ENCODE measurements around the gene CCDC136. TPM values are rescaled to one million over a fixed set of nuclear protein-coding genes. Genes with fewer than 3 reads are reported as not detected.

The CCDC136 gene
- total RNA-seq, 2 experiments from 2014 or later = 13.8 to 14.5 TPM

DNA sequence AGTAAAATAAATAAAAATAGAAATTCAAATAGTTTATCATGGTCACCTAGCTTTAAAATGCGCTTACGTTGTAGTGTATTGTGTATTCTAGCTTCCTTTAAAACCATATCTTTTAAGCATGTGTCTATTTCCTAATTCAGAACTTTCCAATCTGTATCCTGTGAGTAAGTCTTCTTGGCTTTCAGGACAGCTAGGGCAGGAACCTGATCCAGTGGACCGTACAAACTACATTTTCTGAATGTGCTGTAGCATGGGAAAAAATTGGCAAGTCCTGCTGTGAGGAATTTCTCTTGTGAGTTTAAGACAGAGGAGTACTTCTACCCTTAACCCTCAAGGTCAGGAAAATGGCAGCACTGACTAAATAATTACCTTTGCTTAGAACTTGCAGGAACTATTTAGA, 28.2 kb upstream of the CCDC136 start:
- DNase-seq (no peak), ATAC-seq (ENCODE audit: low read depth) (no peak)
- no peaks in the 10 kb centered on the region for H3K9me3 Mint-ChIP-seq
- no peaks in the 10 kb centered on the region for H3K27me3 Mint-ChIP-seq
- H3K27ac Mint-ChIP-seq = no peak overlapping the region
- H3K36me3 Mint-ChIP-seq = peaks cover 26% of the 10 kb centered on the region
- H3K4me1 Mint-ChIP-seq = peaks cover 1% of the 10 kb centered on the region
- H3K4me3 Mint-ChIP-seq = no peak overlapping the region
- POLR2A ChIA-PET = interaction anchor here (1.1 kb wide), 1 partner anchor 24 kb away, joined by 3 read pairs; the partner anchor contains the start of gene CALU

DNA sequence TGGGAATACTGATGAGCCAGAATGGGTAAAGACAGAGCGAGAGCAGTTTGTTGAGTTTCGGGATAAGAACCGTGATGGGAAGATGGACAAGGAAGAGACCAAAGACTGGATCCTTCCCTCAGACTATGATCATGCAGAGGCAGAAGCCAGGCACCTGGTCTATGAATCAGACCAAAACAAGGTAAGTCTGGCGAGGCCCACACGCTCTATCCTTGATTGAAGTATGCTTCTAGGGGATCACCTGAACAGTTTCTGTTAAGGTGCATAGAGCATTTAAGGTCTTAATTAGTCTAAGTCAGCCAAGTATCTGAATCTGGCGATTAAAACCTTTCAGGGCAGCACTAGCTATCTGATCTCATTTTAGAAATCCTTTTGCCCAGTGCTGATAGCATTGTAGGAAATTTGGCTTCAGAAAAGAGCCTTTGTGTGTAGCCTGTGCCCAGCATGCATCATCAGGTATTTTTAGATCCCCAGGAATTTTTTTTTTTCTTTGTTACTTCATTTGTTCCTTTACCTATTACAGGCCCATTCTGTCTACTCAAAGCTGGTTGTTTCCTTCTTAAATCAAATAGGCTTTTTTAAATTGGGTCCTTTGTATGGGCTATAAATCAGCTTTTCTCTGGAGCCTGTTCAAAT, 24.2 kb upstream of the CCDC136 start:
- POLR2A ChIA-PET = no interaction called here
- Mint-ChIP-seq H3K9me3 (no peaks in the 10 kb centered on the region), H3K27ac (no peak overlapping the region)

GRCh38 chr7:128770233-128770632, 21.5 kb upstream of the CCDC136 start:
- Mint-ChIP-seq H3K4me3 (no peak overlapping the region), H3K4me1 (no peaks in the 10 kb centered on the region), H3K9me3 (no peaks in the 10 kb centered on the region), H3K27me3 (no peaks in the 10 kb centered on the region), H3K27ac (no peak overlapping the region), H3K36me3 (peaks cover 46% of the 10 kb centered on the region)
- ATAC-seq (ENCODE audit: low read depth) (no peak), DNase-seq (no peak)
- POLR2A ChIA-PET = no interaction called here

More for the DNA sequence above, 24.2 kb upstream of the CCDC136 start:
- Mint-ChIP-seq H3K4me3 (no peak overlapping the region), H3K4me1 (no peaks in the 10 kb centered on the region), H3K36me3 (peaks cover 40% of the 10 kb centered on the region), H3K27me3 (no peaks in the 10 kb centered on the region)
- ATAC-seq (ENCODE audit: low read depth) (no peak), DNase-seq (no peak)

GRCh38 chr7:128773604-128774003, 18.2 kb upstream of the CCDC136 start:
- Mint-ChIP-seq H3K9me3 (peaks cover 8% of the 10 kb centered on the region), H3K4me1 (no peaks in the 10 kb centered on the region), H3K27ac (no peak overlapping the region), H3K36me3 (peaks cover 39% of the 10 kb centered on the region), H3K27me3 (no peaks in the 10 kb centered on the region), H3K4me3 (no peak overlapping the region)
- ATAC-seq (ENCODE audit: low read depth) (no peak), DNase-seq (no peak)
- POLR2A ChIA-PET = interaction anchor here (0.7 kb wide), 1 partner anchor 12 kb away, joined by 3 read pairs; no protein-coding TSS in a partner anchor

DNA sequence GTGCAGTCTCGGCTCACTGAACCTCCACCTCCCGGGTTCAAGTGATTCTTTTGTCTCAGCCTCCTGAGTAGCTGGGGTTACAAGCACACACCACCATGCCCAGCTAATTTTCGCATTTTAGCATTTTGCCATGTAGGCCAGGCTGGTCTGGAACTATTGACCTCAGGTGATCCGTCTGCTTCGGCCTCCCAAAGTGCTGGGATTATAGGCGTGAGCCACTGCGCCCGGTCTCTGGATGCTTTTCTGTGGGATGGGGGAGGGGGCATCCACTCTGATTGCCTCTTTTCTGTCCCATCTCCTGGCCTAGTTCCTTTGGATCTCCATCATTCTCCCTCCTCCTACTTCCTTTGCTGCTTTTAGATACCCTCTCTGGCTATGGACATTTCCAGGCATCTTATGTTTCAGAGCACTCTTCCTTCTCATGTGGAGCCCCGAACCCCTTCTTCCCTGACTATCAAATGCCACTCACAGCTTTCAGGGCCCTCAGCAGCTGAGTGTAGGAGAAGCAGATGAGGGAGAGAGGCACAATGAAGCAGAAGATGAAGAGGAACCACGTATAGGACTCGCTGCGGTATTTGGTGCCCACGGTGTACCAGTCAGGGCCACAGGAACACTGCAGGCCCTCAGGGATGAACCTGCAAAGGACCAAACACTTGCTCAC, 17.6 kb upstream of the CCDC136 start:
- H3K36me3 Mint-ChIP-seq = peaks cover 36% of the 10 kb centered on the region
- no peak for ATAC-seq (ENCODE audit: low read depth)

GRCh38 chr7:128774921-128775320, 16.8 kb upstream of the CCDC136 start:
- Mint-ChIP-seq H3K4me1 (no peaks in the 10 kb centered on the region), H3K4me3 (no peak overlapping the region), H3K9me3 (peaks cover 8% of the 10 kb centered on the region), H3K36me3 (peaks cover 31% of the 10 kb centered on the region), H3K27ac (no peak overlapping the region), H3K27me3 (no peaks in the 10 kb centered on the region)
- DNase-seq = no peak
- no peak for ATAC-seq (ENCODE audit: low read depth)
- POLR2A ChIA-PET = no interaction called here

More for the DNA sequence above, 17.6 kb upstream of the CCDC136 start:
- Mint-ChIP-seq H3K9me3 (peaks cover 8% of the 10 kb centered on the region), H3K4me3 (no peak overlapping the region), H3K27ac (no peak overlapping the region), H3K4me1 (no peaks in the 10 kb centered on the region), H3K27me3 (no peaks in the 10 kb centered on the region)
- POLR2A ChIA-PET = interaction anchor here (0.7 kb wide), 1 partner anchor 12 kb away, joined by 3 read pairs; no protein-coding TSS in a partner anchor
- no peak for DNase-seq

- Mint-ChIP-seq H3K4me3 (no peak within 1 kb of the TSS), H3K4me1 (no peaks in the 10 kb centered on the region), H3K27me3 (no peaks in the 10 kb centered on the region), H3K9me3 (peaks cover 8% of the 10 kb centered on the region), H3K27ac (no peak within 1 kb of the TSS), H3K36me3 (peaks cover 25% of the 10 kb centered on the region)
- ATAC-seq (ENCODE audit: low read depth) (no peak), DNase-seq (no peak)
- POLR2A ChIA-PET = no interaction called here
Observed at GRCh38 chr7:128775744-128776474, 15.9 kb upstream of the CCDC136 start, which contains the start of gene OPN1SW. Gene OPN1SW, minus strand, starts transcription at chr7:128775794. Its CDS starts 13 bp downstream, at chr7:128775781.

GRCh38 chr7:128777156-128778123, 14.3 kb upstream of the CCDC136 start:
- Mint-ChIP-seq H3K9me3 (peaks cover 8% of the 10 kb centered on the region), H3K27ac (no peak overlapping the region), H3K4me3 (no peak overlapping the region), H3K27me3 (peaks cover 4% of the 10 kb centered on the region), H3K4me1 (no peaks in the 10 kb centered on the region), H3K36me3 (peaks cover 16% of the 10 kb centered on the region)
- POLR2A ChIA-PET = no interaction called here
- ATAC-seq (ENCODE audit: low read depth) (no peak), DNase-seq (no peak)

DNA sequence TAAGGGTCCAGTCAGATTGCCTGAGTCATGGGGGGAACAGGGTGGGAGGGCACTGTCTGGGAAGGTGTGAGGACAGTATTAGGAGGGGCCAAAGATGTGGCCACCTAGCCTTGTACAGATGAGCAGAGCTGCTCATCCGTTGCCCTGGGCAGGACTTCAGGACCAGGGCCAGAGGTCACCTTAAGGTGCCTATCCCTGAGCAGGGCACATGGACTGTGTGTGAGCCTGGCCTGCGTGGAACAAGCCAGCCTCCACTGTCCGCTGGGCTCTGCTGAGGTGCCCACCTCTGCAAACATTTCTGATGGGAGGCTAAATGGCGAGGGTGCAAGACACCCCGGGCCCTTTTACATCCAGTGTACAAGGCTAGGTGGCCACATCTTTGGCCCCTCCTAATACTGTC, 12.8 kb upstream of the CCDC136 start:
- DNase-seq = no peak
- no peaks in the 10 kb centered on the region for H3K4me1 Mint-ChIP-seq
- ATAC-seq (ENCODE audit: low read depth) = no peak
- POLR2A ChIA-PET = no interaction called here
- H3K9me3 Mint-ChIP-seq = peaks cover 8% of the 10 kb centered on the region
- H3K27me3 Mint-ChIP-seq = peaks cover 4% of the 10 kb centered on the region
- H3K36me3 Mint-ChIP-seq = peaks cover 11% of the 10 kb centered on the region
- H3K27ac Mint-ChIP-seq = no peak overlapping the region
- no peak overlapping the region for H3K4me3 Mint-ChIP-seq

GRCh38 chr7:128781126-128781525, 10.6 kb upstream of the CCDC136 start:
- Mint-ChIP-seq H3K9me3 (peaks cover 8% of the 10 kb centered on the region), H3K4me1 (no peaks in the 10 kb centered on the region), H3K36me3 (peaks cover 4% of the 10 kb centered on the region), H3K27ac (no peak overlapping the region), H3K4me3 (no peak overlapping the region), H3K27me3 (peaks cover 10% of the 10 kb centered on the region)
- POLR2A ChIA-PET = no interaction called here
- ATAC-seq (ENCODE audit: low read depth) (no peak), DNase-seq (no peak)

- H3K9me3 Mint-ChIP-seq = peaks cover 5% of the 10 kb centered on the region
- H3K27ac Mint-ChIP-seq = no peak overlapping the region
- H3K4me1 Mint-ChIP-seq = no peaks in the 10 kb centered on the region
- no peak overlapping the region for H3K4me3 Mint-ChIP-seq
- ATAC-seq (ENCODE audit: low read depth) = no peak
- no peak for DNase-seq
- no peaks in the 10 kb centered on the region for H3K36me3 Mint-ChIP-seq
- peaks cover 17% of the 10 kb centered on the region for H3K27me3 Mint-ChIP-seq
- POLR2A ChIA-PET = interaction anchor here (0.5 kb wide), 1 partner anchor 47 kb away, joined by 4 read pairs; no protein-coding TSS in a partner anchor
Observed at GRCh38 chr7:128781851-128782250, 9.9 kb upstream of the CCDC136 start.

DNA sequence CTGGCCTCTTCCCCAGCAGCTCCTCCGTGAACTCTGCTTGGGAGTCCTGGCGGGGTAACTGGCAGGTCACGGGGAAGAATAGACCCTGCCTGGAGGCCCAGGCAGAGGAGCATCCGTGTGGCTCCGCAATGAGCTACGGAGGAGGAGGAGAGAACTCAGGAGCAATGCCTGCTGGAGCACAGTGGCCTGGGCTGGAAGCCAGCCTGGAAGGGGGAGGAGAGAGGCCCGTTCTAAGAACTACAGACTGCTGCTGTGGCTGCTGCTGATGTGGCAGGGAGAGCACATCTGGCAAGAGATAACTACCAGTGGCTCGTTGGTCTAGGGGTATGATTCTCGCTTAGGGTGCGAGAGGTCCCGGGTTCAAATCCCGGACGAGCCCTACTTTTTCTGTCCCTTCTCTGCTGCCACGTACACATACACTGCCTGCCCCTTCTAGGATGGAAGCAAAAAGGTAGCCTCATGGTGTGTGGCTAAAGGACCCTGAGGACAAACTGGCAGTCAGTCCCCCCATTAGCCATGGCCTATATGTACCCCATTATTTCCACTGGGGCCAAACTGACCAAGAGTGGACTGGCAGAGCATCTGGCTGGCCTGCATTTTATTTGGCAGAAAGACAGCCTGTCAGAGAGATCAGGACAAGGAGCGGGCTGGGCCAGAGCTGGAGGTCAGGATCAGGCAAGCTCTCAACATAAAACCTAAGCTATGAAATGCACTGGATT, 8.5 kb upstream of the CCDC136 start:
- ATAC-seq (ENCODE audit: low read depth) = no peak
- Mint-ChIP-seq H3K4me1 (peaks cover 3% of the 10 kb centered on the region), H3K36me3 (no peaks in the 10 kb centered on the region), H3K9me3 (no peaks in the 10 kb centered on the region), H3K27ac (no peak overlapping the region), H3K27me3 (peaks cover 28% of the 10 kb centered on the region), H3K4me3 (no peak overlapping the region)
- POLR2A ChIA-PET = interaction anchor here (0.6 kb wide), 1 partner anchor 298 kb away, joined by 3 read pairs; no protein-coding TSS in a partner anchor
- no peak for DNase-seq
